Heart left ventricle (tissue), 13 donors: ENCODE data around the gene COQ8A.

Source experiments
- POLR2A ChIP-seq, 2 donors: fragments of 450-650 bp; IDR thresholded peaks; one replicate each; pipeline ENCODE4 v1.6.1; 2017; ENCODE audit warnings: antibody characterized with exemption in 2 of 2, mild to moderate bottlenecking in 2 of 2, moderate library complexity in 2 of 2
- TF ChIP-seq, protein P1 (sequence below), 12 donors: fragments of 200-600 bp; sonication (generic) in 4 of 12; IDR thresholded peaks; one replicate each; pipeline versions ENCODE4 v1.5.0 to v1.8.0; 2018 to 2022; ENCODE audit warnings: antibody characterized with exemption in 12 of 12, mild to moderate bottlenecking in 5 of 12
- donor health status: ischemic (EF 13 %, LVEDD 7.1; RV severe dilation, severe dysfunction).
- donor health status: DM: no; HTN: yes; CAD: no.
- donor health status: DM: no; HTN: no; CAD: no.
- donor health status: ischemic (EF 25% LVEDD 6.9; RV normal size, moderate dysfunction).
- donor health status: ischemic (EF 25% LVEDD 5.7; RV mildly dilated, moderate dysfunction).
- donor health status: ischemic (EF 35%, LVEDD 5.7; RV mildly dilated, moderate dysfunction).
- donor health status: nonischemic (EF 11% LVEDD 7.7; RV severe dilation, severe dysfunction).
- donor health status: DM: yes; HTN: yes; CAD: no.
- donor health status: PGD.
- donor health status: ischemic (EF 29% LVEDD 5.4; RV normal size, mild dysfunction).
- donor health status: nonischemic (EF 23%, LVEDD 6.1; RV moderate dilation, normal function).

GRCh38 chr1:226908419-226908818 lies 31.7 kb upstream of the COQ8A start:
- TF ChIP-seq, protein P1, sequence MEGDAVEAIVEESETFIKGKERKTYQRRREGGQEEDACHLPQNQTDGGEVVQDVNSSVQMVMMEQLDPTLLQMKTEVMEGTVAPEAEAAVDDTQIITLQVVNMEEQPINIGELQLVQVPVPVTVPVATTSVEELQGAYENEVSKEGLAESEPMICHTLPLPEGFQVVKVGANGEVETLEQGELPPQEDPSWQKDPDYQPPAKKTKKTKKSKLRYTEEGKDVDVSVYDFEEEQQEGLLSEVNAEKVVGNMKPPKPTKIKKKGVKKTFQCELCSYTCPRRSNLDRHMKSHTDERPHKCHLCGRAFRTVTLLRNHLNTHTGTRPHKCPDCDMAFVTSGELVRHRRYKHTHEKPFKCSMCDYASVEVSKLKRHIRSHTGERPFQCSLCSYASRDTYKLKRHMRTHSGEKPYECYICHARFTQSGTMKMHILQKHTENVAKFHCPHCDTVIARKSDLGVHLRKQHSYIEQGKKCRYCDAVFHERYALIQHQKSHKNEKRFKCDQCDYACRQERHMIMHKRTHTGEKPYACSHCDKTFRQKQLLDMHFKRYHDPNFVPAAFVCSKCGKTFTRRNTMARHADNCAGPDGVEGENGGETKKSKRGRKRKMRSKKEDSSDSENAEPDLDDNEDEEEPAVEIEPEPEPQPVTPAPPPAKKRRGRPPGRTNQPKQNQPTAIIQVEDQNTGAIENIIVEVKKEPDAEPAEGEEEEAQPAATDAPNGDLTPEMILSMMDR (IDR thresholded peaks at IDR 0.05): no peak
- no peak for TF ChIP-seq POLR2A (IDR thresholded peaks at IDR 0.05)
